HG03025 (cell line): ENCODE results near the gene SCAPER.
"Not testable (repeated sequence)": the region's sequence is repeated elsewhere in the genome, so short reads cannot be mapped to it uniquely, and the experiment has no call there.

Source experiments
- ATAC-seq: cut with Tn5 transposase; IDR thresholded peaks from one replicate; pipeline ENCODE4 v1.9.1; 2021; ENCODE audit warnings: mild to moderate bottlenecking, moderate library complexity; ENCODE audit not compliant: unreplicated experiment, low FRiP score

The SCAPER gene

DNA sequence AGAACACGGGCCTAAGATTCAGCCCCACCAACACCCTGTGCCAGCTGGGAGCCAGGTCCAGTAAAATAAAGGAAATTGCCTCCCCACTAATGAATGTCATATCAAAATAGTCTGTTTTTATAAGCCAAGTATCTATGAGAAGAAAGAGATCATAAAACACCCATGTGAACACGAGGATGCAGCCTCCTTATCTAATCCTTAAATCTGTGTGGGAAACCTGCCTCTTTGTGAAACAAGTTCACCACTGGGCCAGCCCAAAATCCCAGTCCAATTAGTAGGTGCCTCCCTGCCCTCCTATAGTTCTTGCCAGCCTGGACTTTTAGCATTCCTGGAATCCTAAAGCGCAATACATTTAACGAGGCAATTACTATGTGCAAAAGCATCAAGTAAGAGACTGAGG is 42.0 kb downstream of the SCAPER start:
- no peak for ATAC-seq

DNA sequence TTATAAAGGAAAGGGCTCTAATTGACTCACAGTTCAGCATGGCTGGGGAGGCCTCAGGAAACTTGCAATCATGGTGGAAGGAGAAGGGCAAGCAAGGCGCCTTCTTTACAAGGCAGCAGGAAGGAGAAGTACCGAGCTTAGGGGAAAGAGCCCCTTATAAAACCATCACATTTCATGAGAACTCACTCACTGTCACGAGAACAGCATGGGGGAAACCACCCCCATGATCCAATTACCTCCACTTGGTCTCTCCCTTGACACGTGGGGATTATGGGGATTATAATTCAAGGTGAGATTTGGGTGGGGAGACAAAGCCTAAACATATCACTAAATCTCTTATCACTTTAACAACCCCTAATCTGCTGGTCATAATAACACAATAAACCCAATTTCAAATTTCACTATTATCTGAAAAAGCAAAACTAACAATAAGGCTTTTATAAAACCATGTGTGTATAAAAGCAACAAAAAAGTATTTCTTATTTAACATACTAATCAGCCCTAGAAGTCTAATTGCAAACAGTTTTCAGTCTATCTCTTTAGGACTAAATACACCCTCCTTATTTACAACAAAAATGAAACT is 43.2 kb downstream of the SCAPER start:
- no peak for ATAC-seq

DNA sequence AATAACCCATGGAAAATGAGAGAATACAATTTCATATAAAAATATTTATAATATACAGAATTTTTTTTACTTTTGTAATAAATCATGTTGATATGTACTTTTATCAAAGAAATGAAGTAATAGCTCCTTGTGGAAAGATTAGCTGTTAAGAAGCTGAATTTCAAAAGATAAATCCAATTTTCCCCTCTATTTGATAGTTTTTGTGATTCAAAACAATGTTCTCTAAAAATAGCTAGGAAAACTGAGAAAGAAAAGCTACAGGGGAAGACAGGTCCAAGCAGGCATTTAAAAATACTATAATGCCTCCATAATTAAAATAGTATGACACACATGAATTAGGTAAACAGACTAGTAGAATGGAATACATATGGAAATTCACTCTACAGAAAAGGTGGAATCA is 44.9 kb downstream of the SCAPER start:
- no peak for ATAC-seq

DNA sequence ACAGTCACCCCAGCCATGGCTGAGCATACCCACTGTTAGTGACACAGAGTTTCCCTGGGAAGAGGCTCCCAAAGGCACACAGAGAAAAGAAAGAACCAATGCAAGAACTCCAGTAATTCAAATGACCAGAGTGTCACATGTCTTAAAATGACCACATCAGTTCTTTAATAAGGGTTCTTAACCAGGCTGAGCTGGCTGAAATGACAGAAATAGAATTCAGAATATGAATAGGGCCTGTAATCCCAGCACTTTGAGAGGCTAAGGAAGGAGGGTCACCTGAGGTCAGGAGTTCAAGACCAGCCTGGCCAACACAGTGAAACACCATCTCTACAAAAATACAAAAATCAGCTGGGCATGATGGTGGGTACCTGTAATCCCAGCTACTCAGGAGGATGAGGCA is 54.8 kb downstream of the SCAPER start:
- ATAC-seq = not testable (repeated sequence)

DNA sequence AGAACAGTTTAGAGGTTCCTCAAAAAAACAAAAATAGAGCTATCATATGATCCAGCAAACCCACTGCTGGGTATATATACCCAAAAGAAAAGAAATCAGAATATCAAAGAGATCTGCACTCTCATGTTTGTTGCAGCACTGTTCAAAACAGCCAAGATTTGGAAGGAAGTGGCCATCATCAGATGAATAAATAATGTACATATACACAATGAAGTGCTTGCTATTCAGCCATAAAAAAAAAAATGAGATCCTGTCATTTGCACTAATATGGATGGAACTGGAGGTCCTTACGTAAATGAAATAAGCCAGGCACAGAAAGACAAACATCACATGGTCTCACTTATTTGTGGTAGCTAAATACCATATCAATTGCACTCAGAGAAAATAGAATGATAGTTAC is 58.4 kb downstream of the SCAPER start:
- no peak for ATAC-seq

DNA sequence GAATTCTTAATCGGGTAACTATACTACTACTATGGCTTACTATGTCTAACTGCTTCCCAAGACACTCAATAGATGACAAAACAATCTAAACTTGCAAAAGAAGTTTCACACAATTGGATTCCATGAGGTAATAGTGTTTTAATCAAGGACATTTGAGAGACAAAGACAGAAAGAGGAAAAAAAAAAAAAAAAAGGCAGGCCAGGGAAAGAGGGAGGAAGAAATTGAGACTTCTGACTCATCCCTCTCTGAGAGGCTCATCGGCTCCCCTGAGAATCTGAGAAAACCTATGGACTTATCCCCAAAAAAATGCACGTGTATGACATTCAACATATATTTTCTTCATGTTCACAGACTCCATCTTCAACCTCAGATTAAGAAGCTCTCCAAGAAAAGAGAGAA is 61.0 kb downstream of the SCAPER start:
- ATAC-seq = no peak

DNA sequence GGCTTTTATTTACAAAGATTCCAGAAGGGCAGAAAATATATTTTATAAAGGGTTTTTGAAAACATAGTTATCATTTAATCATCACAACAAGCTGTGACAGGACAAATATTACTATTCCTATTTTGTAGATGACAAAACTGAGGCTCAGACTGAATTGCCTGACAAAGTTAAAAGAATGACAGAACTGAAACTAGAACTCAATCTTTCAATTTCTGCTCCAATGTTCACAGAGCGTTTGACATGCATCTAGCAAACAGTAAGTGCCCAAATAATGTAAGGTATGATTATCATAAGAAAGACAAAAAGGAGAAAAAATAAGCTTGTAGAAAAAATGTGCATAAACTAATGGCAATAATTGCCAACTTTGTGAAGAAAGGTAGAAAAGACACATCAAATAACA is 61.9 kb downstream of the SCAPER start:
- ATAC-seq = no peak

DNA sequence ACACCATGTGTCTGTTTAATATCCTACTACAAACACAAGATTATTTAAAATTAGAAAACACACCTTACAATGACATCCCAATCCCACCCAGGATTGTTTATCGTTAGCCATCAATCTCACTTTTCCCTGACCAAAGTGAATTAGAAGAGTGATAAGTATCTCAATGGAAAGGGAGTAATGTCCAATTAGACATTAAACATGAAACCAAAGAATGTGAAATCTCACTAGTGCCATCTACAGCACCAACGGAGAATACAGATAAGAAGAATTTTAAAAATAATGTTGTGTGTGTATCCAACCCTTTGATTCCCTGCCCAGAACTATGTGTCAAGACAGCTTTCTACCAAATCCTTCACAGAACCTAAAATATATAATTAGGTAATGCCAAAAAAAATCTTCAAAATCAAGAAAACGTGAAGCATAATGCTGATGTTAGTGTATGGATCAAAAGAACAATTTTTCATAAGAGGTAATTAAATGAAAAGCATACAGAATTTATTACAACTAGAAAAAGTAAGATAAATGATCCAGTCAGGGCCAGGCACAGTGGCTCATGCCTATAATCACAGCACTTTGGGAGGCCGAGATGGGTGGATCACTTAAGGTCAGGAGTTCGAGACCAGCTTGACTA is 64.2 kb downstream of the SCAPER start:
- ATAC-seq = no peak

DNA sequence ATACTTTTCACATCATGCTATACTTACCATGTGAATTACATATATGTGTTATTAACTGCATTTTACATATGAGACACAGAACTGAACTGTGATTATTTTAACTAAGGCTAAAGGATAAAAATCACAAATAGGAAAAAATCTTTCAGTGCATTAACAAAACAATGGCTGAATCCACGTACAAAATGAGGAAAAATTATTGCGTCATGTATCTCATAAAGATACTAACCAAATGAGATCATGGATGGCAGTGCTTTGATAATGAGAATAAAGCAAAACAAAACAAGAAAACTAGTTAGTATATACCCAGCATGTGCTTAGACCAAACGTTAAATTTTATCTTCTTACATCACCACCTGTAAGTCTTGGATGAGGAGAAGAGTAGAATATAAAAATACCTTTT is 66.0 kb downstream of the SCAPER start:
- no peak for ATAC-seq

DNA sequence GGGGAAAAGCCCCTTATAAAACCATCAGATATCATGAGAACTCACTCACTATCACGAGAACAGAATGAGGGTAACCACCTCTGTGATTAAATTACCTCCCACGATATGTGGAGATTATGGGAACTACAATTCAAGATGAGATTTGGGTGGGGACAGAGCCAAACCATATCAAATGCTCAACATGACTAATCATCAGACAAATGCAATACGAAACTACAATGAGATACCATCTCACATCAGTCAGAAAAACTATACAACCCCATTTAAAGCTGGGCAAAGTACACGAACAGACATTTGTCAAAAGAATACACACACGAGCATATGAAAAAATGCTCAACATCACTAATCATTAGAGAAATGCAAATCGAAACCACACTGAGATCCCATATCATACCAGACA is 67.7 kb downstream of the SCAPER start:
- no peak for ATAC-seq

DNA sequence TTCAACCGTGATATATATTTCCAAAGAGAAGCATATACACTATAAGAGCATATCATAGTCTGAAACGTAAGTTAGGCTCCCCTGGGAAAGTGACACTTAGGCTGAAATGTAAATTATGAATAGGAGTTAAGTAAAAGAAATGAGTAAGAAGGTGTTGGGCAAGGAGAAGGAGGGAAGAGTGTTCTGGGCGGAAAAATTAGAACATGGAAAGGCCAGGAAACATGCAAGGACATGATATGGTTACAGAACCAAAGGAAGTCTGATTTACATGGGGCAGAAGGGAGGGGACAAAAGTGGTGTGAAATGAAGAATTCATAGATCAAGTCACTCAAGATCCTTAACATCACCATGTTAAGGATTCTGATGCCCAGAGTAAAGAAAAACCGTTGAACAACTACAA is 75.2 kb downstream of the SCAPER start:
- ATAC-seq = no peak

DNA sequence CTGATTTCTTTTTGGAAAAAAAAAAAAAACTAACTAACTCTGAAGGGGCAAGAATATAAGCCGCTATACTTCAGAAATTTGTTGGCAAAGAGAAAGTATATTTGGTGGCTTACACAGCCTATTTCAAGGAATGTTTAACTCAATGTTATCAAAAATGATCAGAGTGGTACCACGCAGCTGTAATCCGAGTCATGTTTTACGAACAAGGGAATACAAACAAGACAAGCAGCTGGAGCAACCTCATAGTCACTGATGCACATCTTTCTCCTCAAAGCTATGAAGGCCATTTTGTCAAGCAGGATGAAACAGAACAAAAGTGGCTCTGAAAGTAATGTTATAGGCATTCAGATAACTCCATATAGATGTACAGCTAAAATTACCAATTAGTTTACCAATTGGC is 81.2 kb downstream of the SCAPER start:
- ATAC-seq = no peak

DNA sequence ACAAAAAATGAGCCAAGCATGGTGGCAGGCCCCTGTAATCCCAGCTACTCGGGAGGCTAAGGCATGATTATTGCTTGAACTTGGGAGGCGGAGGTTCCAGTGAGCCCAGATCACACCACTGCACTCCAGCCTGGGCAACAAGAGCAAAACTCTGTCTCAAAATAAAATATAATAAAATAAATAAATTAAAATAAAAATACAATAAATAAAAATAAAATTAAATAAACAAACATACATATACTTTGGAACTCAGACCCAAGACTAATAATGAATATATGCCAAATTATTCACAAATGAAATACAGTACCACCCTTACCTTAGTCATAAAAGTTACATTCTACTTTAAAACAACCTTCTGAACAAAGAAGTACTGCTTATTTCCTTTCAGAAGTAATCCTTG is 81.8 kb downstream of the SCAPER start:
- ATAC-seq = no peak

DNA sequence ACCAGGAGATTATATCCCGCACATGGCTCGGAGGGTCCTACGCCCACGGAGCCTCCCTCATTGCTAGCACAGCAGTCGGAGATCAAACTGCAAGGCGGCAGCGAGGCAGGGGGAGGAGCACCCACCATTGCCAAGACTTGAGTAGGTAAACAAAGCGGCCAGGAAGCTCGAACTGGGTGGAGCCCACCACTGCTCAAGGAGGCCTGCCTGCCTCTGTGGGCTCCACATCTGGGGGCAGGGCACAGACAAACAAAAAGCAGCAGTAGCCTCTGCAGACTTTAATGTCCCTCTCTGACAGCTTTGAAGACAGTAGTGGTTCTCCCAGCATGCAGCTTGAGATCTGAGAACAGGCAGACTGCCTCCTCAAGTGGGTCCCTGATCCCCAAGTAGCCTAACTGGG is 86.2 kb downstream of the SCAPER start:
- ATAC-seq = not testable (repeated sequence)

DNA sequence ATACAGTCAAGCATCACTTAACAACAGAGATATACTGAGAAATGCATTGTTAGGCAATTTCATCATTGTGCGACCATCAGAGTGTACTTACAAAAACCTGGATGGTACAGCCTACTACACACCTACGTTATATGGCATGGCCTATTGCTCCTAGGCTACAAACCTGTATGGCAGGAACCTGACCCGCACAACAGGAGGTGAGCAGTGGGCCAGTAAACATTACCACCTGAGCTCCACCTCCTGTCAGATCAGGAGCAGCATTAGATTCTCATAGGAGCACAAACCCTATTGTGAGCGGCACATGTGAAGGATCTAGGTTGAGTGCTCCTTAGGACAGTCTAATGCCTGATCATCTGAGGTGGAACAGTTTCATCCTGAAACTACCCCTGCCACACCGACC is 89.7 kb downstream of the SCAPER start:
- ATAC-seq = no peak

DNA sequence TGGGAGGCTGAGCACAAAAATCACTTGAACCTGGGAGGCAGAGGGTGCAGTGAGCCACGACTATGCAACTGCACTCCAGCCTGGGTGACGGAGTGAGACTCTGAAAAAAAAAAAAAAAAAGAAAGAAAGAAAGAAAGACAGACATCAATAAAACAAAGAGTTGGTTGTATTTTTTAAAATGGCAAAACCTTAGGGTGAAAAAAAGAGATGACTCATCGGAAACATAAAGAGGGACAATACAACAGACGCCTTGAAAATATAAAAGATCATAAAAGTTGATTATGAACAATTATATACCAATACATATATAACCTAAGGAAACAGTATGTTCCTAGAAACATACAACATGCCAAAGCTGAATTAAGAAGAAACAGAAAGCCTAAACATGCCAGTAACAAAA is 92.8 kb downstream of the SCAPER start:
- ATAC-seq = no peak

DNA sequence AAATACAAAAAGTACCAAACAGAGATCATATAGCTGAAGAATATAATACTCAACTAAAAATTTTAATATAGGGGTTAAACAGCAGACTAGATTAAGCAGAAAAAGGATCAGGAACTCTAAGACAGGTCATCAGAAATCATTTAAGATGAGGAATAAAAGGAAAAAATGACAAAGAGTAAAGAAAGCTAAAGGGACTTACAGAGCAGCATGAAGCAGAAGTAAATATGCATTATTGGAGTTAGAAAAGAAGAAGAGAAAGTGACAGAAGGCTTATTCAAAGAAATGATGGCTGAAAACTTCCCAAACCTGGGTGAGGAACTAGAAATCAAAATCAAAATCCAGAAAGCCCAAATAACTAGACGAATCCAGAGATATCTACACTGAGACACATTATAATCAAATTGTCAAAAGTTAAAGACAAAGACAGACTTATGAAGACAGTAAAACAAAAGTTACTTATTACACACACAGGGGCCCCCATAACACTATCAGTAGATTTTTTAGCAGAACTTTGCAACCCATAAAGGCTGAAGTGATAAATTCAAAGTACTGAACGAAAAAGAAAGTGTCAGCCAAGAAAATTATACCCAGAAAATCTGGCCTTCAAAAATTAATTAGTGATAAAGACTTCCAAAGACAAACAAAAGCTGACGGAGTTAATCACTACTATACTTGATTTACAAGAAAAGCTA is 95.6 kb downstream of the SCAPER start:
- ATAC-seq = no peak

DNA sequence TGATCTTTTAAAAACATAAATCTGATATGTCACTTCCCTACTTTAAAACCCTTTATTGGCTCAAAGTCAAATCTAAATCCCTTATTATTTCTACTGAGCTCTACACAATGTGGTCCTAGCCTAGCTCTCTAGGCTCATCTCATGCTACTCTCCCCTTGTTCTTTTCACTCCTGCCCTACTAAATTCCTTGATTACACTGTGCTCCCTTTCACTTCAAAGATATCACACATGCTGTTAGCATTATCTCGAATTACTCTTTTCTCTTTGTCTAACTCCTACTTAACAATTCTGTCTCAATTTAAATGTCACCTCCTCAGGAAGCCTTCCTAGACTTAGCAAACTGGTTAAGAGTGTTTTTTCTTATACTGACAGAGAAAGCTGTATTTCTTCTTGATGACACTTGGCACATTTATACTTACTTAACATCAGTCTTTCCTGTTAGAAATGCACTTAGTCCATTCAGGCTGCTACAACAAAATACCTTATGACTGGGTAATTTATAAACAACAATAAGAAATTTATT is 102.0 kb downstream of the SCAPER start:
- no peak for ATAC-seq

DNA sequence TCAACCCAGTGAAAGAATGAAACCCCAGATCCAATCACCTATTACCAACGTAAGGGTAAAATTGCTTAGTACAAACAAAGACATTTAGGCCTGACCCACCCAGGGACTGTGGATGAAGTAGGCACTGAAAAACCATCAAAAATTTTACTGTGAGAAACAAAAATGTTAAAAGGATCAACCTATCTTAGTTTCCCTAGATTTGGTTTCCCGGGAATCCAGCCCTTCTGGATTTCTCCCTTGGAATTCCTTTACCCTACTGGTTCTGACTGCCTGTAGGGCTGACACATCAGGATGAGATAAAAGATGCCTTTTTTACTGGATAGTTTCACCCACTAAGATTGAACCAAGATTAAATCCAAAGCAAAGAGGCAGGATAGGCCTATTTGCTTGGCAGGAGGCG is 102.7 kb downstream of the SCAPER start:
- no peak for ATAC-seq

DNA sequence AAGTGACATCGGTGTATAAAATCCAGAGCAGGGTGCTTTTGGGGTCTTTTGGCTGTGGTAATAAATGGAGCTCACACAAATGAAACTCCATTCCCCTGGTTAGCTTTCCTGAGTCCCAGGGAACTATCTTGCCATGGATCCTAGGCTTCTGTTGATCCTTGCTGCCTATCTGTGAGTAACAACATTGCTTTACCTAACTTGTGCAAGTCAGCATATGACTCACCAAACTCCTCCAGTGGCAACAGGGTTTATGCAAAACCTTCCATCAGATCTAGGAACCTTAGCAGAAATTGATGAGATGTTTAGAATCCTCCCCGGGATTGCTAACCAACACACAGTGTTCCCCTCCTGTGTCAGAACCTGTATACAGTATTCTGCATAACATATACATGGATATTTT is 105.4 kb downstream of the SCAPER start:
- ATAC-seq = no peak

DNA sequence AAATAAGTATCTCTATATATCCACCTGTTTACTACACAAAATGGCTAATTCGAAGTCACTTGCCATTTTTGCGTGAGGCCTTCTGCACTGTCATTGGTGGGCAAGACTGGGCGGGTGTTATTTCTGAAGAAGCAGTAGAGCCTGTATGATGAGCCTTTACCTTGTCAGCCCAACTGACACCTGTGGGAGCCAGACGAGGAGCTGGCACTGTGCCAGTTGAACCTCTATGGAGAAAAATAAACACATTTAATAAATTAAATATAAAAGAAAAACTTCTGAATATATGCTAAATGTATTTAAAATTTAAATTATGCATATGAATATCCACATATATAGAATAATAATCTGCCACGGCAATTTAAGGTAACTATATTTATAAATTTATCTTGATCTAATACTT is 109.9 kb downstream of the SCAPER start:
- no peak for ATAC-seq

DNA sequence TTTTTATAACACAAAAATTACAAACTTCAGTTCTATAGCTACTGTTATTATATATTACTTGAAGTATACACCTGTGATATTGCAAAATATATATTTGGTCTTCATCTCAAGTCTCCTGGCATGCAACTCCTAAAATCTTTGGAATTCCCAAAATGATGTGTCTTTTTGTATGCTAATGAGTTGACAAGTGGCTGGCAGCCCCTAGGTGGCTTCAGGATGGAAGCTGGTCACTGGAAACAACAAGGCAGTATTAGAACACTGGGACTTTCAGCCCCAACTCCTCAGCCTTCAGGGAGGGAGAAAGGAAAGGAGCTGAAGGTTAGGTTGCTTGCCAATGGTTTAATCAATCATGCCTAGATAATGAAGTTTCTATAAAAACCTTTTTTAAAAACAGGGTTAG is 112.0 kb downstream of the SCAPER start:
- ATAC-seq = no peak
